SK-N-SH (cell line): Measurements from ENCODE around the gene ROR2. TPM values are rescaled to one million over a fixed set of nuclear protein-coding genes. Genes with fewer than 3 reads are reported as not detected.

Source experiments
- CTCF ChIA-PET: fragments of 300-600, 350-600 bp; formaldehyde crosslinking; extraction: SDS; loops from one replicate; lab custom pipeline; 2021; lab: Yijun Ruan, JAX
- POLR2A ChIA-PET: fragments of 350-600 bp; sonication (Branson Sonifier 250); formaldehyde crosslinking; extraction: SDS; loops from one replicate; lab custom pipeline; 2020; ENCODE audit warnings: antibody characterized with exemption, inconsistent platforms; lab: Yijun Ruan, JAX
- DNase-seq: peaks from one replicate; pipeline ENCODE4 v3.0.0; 2012
- H2AFZ ChIP-seq: fragments of 200-600 bp; sonication (generic); 2 replicates; pipeline ENCODE4 v1.8.1; 2016; ENCODE audit warnings: antibody characterized with exemption, mild to moderate bottlenecking, low read depth
- H3F3A ChIP-seq: fragments of 200-600 bp; sonication (generic); replicated peaks from 2 replicates; pipeline ENCODE3; 2016; ENCODE audit warnings: antibody characterized with exemption, mild to moderate bottlenecking; ENCODE audit not compliant: insufficient read depth
- H3K27ac ChIP-seq, 2 experiments: fragments of 200-500 bp in 1 of 2; fragments of 200-600 bp in 1 of 2; sonication (Bioruptor generic) in 1 of 2; sonication (generic), shearing (Covaris generic) in 1 of 2; 2 replicates each; pipeline versions ENCODE4 v1.5.1 to v1.6.1; 2014 to 2016; ENCODE audit warnings: low read depth in 2 of 2, inconsistent platforms in 1 of 2, low read length in 1 of 2, mild to moderate bottlenecking in 1 of 2, mixed read lengths in 1 of 2
- H3K27me3 ChIP-seq: fragments of 200-600 bp; sonication (generic), shearing (Covaris generic); 2 replicates; pipeline ENCODE4 v1.6.1; 2016; ENCODE audit warnings: mixed run types; ENCODE audit not compliant: insufficient read depth
- H3K36me3 ChIP-seq, 2 experiments: fragments of 200-500 bp in 1 of 2; fragments of 200-600 bp in 1 of 2; sonication (Bioruptor generic) in 1 of 2; sonication (generic) in 1 of 2; replicated peaks in 1 of 2; 2 replicates each; pipeline versions ENCODE3 to v1.5.1; 2014 to 2016; ENCODE audit warnings: low read length in 1 of 2, mild to moderate bottlenecking in 1 of 2; ENCODE audit not compliant: insufficient read depth in 2 of 2, control insufficient read depth in 1 of 2
- H3K4me1 ChIP-seq, 2 experiments: fragments of 200-500 bp in 1 of 2; fragments of 200-600 bp in 1 of 2; sonication (Bioruptor generic) in 1 of 2; sonication (generic), shearing (Covaris generic) in 1 of 2; 2 replicates each; pipeline versions ENCODE4 v1.5.1 to v1.6.1; 2014 to 2016; ENCODE audit warnings: low read depth in 1 of 2, low read length in 1 of 2, mixed run types in 1 of 2; ENCODE audit not compliant: insufficient read depth in 2 of 2, control insufficient read depth in 1 of 2
- H3K4me2 ChIP-seq: fragments of 200-600 bp; sonication (generic), shearing (Covaris generic); 2 replicates; pipeline ENCODE4 v1.6.1; 2017; ENCODE audit warnings: mixed run types
- H3K4me3 ChIP-seq, 2 experiments: fragments of 200-500 bp in 1 of 2; fragments of 200-600 bp in 1 of 2; sonication (Bioruptor generic) in 1 of 2; sonication (generic), shearing (Covaris generic) in 1 of 2; 2 replicates each; pipeline versions ENCODE4 v1.5.1 to v1.8.1; 2014 to 2016; ENCODE audit warnings: low read depth in 2 of 2, inconsistent platforms in 1 of 2, low read length in 1 of 2, mild to moderate bottlenecking in 1 of 2, mixed read lengths in 1 of 2, moderate library complexity in 1 of 2
- H3K79me2 ChIP-seq: fragments of 200-600 bp; sonication (generic); 2 replicates; pipeline ENCODE4 v1.8.1; 2017; ENCODE audit warnings: mild to moderate bottlenecking; ENCODE audit not compliant: insufficient read depth
- H3K9ac ChIP-seq: fragments of 200-600 bp; sonication (generic); 2 replicates; pipeline ENCODE4 v1.6.1; 2017; ENCODE audit warnings: mixed run types
- H3K9me2 ChIP-seq: fragments of 200-600 bp; sonication (generic); 2 replicates; pipeline ENCODE4 v1.6.1; 2017; ENCODE audit warnings: mixed run types
- H3K9me3 ChIP-seq: fragments of 200-600 bp; sonication (generic); 2 replicates; pipeline ENCODE4 v1.6.1; 2017; ENCODE audit warnings: mixed run types, mild to moderate bottlenecking, moderate library complexity
- H4K20me1 ChIP-seq: fragments of 200-600 bp; sonication (generic); 2 replicates; pipeline ENCODE4 v1.6.1; 2017; ENCODE audit warnings: mild to moderate bottlenecking, mixed run types; ENCODE audit not compliant: insufficient read depth
- CTCF ChIP-seq: fragments of 200-600 bp; sonication (generic); IDR thresholded peaks from 2 replicates; pipeline ENCODE4 v1.6.1; 2017; ENCODE audit warnings: antibody characterized with exemption, mild to moderate bottlenecking, moderate library complexity
- ELF1 ChIP-seq: IDR thresholded peaks from 2 replicates; pipeline ENCODE4 v1.4.0; 2012
- EP300 ChIP-seq, 2 experiments: IDR thresholded peaks; 2 replicates each; pipeline versions ENCODE4 v1.4.0 to v1.6.1; 2012; ENCODE audit warnings: borderline replicate concordance in 1 of 2, low read depth in 1 of 2, low read length in 1 of 2
- FOSL2 ChIP-seq: IDR thresholded peaks from 2 replicates; pipeline ENCODE4 v1.4.0; 2012; ENCODE audit warnings: low read depth, mild to moderate bottlenecking, moderate library complexity, borderline replicate concordance
- FOXM1 ChIP-seq: IDR thresholded peaks from 2 replicates; pipeline ENCODE4 v1.4.0; 2012; ENCODE audit warnings: low read depth, mild to moderate bottlenecking
- GABPA ChIP-seq: IDR thresholded peaks from 2 replicates; pipeline ENCODE4 v1.4.0; 2012; ENCODE audit warnings: low read depth, mild to moderate bottlenecking
- IRF3 ChIP-seq: fragments of 150-350 bp; IDR thresholded peaks from 2 replicates; pipeline ENCODE4 v1.6.1; 2016; ENCODE audit warnings: mild to moderate bottlenecking, low read depth, low read length
- JUND ChIP-seq: IDR thresholded peaks from 2 replicates; pipeline ENCODE4 v1.4.0; 2012
- MEF2A ChIP-seq: IDR thresholded peaks from 2 replicates; pipeline ENCODE4 v1.4.0; 2012; ENCODE audit warnings: low read depth, borderline replicate concordance
- MXI1 ChIP-seq: IDR thresholded peaks from 2 replicates; pipeline ENCODE4 v1.6.1; 2012; ENCODE audit warnings: mild to moderate bottlenecking, low read depth, low read length, improper control_type of control experiment
- NRF1 ChIP-seq: IDR thresholded peaks from 2 replicates; pipeline ENCODE4 v1.6.1; 2012; ENCODE audit warnings: low read depth, mild to moderate bottlenecking, low read length
- PBX3 ChIP-seq: IDR thresholded peaks from 2 replicates; pipeline ENCODE4; 2012
- POLR2AphosphoS5 ChIP-seq: IDR thresholded peaks from 2 replicates; pipeline ENCODE4 v1.6.1; 2012; ENCODE audit warnings: low read depth, low read length
- REST ChIP-seq: IDR thresholded peaks from 2 replicates; pipeline ENCODE4 v1.6.1; 2012; ENCODE audit warnings: mild to moderate bottlenecking, low read depth, low read length, moderate library complexity
- SMC3 ChIP-seq: IDR thresholded peaks from 2 replicates; pipeline ENCODE4 v1.6.1; 2012; ENCODE audit warnings: low read depth, low read length, improper control_type of control experiment
- TEAD4 ChIP-seq: IDR thresholded peaks from 2 replicates; pipeline ENCODE4 v1.4.0; 2012; ENCODE audit warnings: mild to moderate bottlenecking, borderline replicate concordance; ENCODE audit not compliant: insufficient read depth
- WGBS: methylation state at CpG from one replicate; pipeline ENCODE4 v1.1.6; 2017; ENCODE audit warnings: low lambda C conversion rate; 5-methylcytosine and 5-hydroxymethylcytosine counted together
- polyA plus RNA-seq, 3 experiments: library from polyadenylated mRNA; depleted of rRNA; stranded (reverse); fragments of >200 nt; gene quantifications; 2 replicates each; pipeline ENCODE4 v1.2.3, GENCODE V29; 2012
- TF ChIP-seq, protein P1 (sequence below): IDR thresholded peaks from 2 replicates; pipeline ENCODE4 v1.4.0; 2012; ENCODE audit warnings: low read depth

ROR2 gene
- polyA plus RNA-seq, 1 of the 3 experiments (the other 2 are of a cell fraction): 0.43 TPM

GRCh38 chr9:91778031-91778430, 172.0 kb downstream of the ROR2 start:
- H3K4me2 ChIP-seq: no peak overlapping the region
- no peak overlapping the region for H3K4me3 ChIP-seq
- H3K79me2 ChIP-seq: no peaks in the 10 kb centered on the region
- H3F3A ChIP-seq: no peaks in the 10 kb centered on the region
- no peaks in the 10 kb centered on the region for H4K20me1 ChIP-seq
- H3K27ac ChIP-seq: no peak overlapping the region
- WGBS: 74% methylated on average over 6 of the region's 10 CpGs
- H2AFZ ChIP-seq: no peak overlapping the region
- H3K27me3 ChIP-seq: peaks cover 29% of the 10 kb centered on the region; the same call in 1 of the 2 replicates
- no peak for TF ChIP-seq POLR2AphosphoS5
- TF ChIP-seq GABPA: no peak
- TF ChIP-seq TEAD4: no peak
- TF ChIP-seq, protein P1, sequence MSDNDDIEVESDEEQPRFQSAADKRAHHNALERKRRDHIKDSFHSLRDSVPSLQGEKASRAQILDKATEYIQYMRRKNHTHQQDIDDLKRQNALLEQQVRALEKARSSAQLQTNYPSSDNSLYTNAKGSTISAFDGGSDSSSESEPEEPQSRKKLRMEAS: no peak
- no peak for TF ChIP-seq FOSL2
- no peak for TF ChIP-seq FOXM1
- TF ChIP-seq ELF1: no peak
- no peak for TF ChIP-seq REST
- no peak for TF ChIP-seq MXI1
- no peak for TF ChIP-seq SMC3
- TF ChIP-seq CTCF: no peak
- TF ChIP-seq JUND: no peak
- TF ChIP-seq PBX3: no peak
- TF ChIP-seq IRF3: no peak
- TF ChIP-seq NRF1: no peak
- no peak for TF ChIP-seq EP300 (IDR thresholded peaks at IDR 0.05; ENCODE audit: borderline replicate concordance in 1 of 2, low read depth in 1 of 2, low read length in 1 of 2)
- TF ChIP-seq MEF2A: no peak
- H3K9me3 ChIP-seq: no peaks in the 10 kb centered on the region
- DNase-seq: no peak
- H3K9me2 ChIP-seq: no peaks in the 10 kb centered on the region
- no peak overlapping the region for H3K9ac ChIP-seq
- peaks cover 0 to 26% of the 10 kb centered on the region in 2 experiments; a peak in 1 of 4 replicates for H3K4me1 ChIP-seq
- ChIA-PET CTCF (interaction anchor here (1.0 to 30.4 kb wide), 4 partner anchors 9 to 174 kb away, joined by 3 to 495 read pairs (median 8); partner anchors contain the start of gene ROR2), POLR2A (interaction anchor here (1.6 kb wide), 1 partner anchor 172 kb away, joined by 4 read pairs; the partner anchor contains the start of gene ROR2)
- no peaks in the 10 kb centered on the region for H3K36me3 ChIP-seq
